Measurements from ENCODE around the gene SLC10A7. TPM values are rescaled to one million over a fixed set of nuclear protein-coding genes. Genes with fewer than 3 reads are reported as not detected.

SLC10A7 gene
- total RNA-seq, 8 experiments from 2014 or later: 4.8 to 11.6 (median 9.3) TPM

DNA sequence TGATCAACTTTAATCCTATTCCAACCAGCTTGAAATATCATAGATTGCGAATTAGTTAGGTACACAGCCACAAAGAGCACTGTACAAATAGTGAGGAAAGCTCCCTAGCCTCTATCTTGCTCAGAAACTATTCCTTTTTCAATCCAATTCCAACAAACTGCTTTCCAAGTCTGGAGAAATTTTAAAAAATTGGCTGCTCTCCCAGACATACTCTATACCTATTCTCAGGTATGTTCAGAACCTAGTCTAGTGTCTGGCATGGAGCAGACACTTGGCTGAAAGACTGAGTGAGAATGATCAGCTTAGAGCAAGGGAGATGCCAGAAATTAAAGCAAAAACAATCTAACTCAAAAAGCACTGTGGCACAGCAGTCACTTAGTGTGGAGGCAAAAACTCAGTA lies 105.9 kb downstream of the SLC10A7 start:
- in situ Hi-C loops (cut with MboI; ENCODE audit: low pct_unique_long_range_greater_than_20kb in 2 of 9, low sequenced_read_pairs in 9 of 9, unreplicated experiment in 9 of 9): no loop called here
- WGBS, 10 experiments: 57 to 100% (median 100%) methylated on average over 1 of the region's 1 CpG; no CpG with 5 or more reads in 2 of the 10 experiments
- Histone ChIP-seq H3K27ac (no peak overlapping the region), H3K4me3 (no peak overlapping the region), H3K4me1 (replicated peaks in 1 of 2) (peaks cover 5 to 22% of the 10 kb centered on the region in 2 donors)
- ATAC-seq (replicated peaks in 6 of 8): no peak

DNA sequence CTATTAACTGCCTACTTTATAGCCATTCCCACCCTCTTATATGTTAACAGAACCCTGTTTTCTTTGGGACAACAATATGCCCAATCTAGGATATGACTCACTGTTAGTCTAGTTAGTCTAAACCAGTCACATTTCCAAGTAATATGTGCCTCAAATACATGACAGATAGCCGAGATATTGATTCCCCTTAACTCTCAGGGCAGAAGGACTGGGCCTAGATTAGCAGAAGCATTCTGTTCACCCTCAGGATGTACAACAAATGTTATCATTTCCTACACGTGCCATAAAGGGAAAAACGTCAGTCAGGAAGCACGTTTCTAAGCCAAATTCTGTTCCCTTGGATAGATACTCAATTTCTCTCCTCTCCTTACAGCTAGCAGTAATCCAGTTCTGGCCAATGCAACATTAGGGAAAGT lies 114.1 kb downstream of the SLC10A7 start:
- 56 to 100% (median 83%) methylated on average over 1 to 4 of the region's 4 CpGs; no CpG with 5 or more reads in 3 of the 10 experiments for WGBS, 10 experiments
- Histone ChIP-seq H3K27ac (no peak overlapping the region), H3K4me3 (no peak overlapping the region), H3K4me1 (replicated peaks in 1 of 2) (no peaks in the 10 kb centered on the region)
- in situ Hi-C loops (cut with MboI; ENCODE audit: low pct_unique_long_range_greater_than_20kb in 2 of 9, low sequenced_read_pairs in 9 of 9, unreplicated experiment in 9 of 9): no loop called here
- ATAC-seq (replicated peaks in 6 of 8): peak in 1 of 8 experiments; percentile 31

DNA sequence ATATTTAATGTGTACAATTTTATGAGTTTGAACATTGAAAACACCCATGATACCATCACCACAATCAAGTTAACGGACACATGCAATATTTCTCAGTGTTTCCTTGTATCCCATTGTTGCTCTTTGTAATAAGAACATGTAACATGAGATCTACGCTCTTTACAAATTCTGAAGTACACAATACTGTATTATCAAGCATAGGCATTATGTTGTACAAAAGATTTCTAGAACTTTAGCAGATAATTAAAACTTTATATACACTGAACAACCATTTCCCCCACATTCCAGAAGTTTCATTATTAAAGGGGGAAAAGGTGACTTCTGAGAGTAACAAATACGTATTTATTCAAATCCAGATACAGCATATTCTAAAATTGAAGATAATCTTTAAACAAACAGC lies 114.5 kb downstream of the SLC10A7 start:
- Histone ChIP-seq H3K4me3 (no peak overlapping the region), H3K27ac (no peak overlapping the region), H3K4me1 (replicated peaks in 1 of 2) (no peaks in the 10 kb centered on the region)
- ATAC-seq (replicated peaks in 6 of 8): no peak
- whole genome bisulfite sequencing, 10 experiments: 83 to 100% (median 92%) methylated on average over 1 to 3 of the region's 3 CpGs; no CpG with 5 or more reads in 1 of the 10 experiments
- in situ Hi-C loops (cut with MboI; ENCODE audit: low pct_unique_long_range_greater_than_20kb in 2 of 9, low sequenced_read_pairs in 9 of 9, unreplicated experiment in 9 of 9): no loop called here

DNA sequence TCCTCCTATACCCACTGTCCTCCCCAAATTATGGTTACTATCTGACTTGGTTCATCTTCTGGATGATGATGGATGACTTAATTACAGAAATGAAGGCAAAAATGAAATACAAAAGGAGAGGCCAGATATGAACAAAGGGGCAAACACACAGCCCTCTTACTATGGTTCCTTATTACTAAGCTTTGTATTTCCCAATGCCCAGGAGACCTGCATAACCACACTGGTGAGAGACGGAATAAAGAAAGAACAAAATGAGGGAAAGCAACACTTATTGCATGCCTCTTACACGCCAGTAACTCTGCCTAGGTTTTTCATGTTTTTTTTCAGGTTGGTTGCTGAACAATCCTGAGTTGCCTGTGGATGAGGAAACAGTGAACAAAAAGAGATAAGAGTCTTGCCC lies 120.5 kb downstream of the SLC10A7 start:
- in situ Hi-C loops (cut with MboI; ENCODE audit: low pct_unique_long_range_greater_than_20kb in 2 of 9, low sequenced_read_pairs in 9 of 9, unreplicated experiment in 9 of 9): no loop called here
- 75 to 100% (median 90%) methylated on average over 1 to 2 of the region's 2 CpGs; no CpG with 5 or more reads in 2 of the 10 experiments for WGBS, 10 experiments
- ATAC-seq (replicated peaks in 6 of 8): no peak
- Histone ChIP-seq H3K27ac (no peak overlapping the region), H3K4me1 (replicated peaks in 1 of 2) (no peaks in the 10 kb centered on the region), H3K4me3 (no peak overlapping the region)

DNA sequence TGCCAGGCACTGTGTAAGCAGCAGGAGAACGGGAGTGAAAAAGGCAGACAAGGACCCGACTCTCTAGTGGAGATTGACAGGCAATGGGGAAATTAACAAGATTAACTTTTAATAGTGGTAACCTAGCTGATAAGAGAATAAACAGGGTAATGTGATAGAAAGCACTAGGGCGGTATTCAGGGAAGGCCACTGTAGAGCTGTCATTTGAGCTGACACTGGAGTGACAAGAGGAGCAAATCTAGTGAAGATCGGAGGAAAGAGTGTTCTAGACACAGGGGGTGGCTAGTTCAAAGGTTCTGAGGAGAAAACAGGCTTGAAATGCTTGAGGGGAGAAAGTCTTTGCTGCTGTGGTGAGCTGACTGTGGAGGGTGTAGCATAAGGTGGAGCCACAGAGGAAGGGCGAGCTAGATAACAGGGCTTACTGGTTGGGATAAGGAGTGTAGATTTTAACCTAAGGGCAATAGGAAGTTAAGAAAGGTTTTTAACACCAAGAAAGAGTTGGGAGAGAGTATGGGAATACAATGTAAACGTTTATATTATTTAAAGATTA lies 122.8 kb downstream of the SLC10A7 start:
- no peak overlapping the region for H3K27ac ChIP-seq
- in situ Hi-C loops (cut with MboI; ENCODE audit: low pct_unique_long_range_greater_than_20kb in 2 of 9, low sequenced_read_pairs in 9 of 9, unreplicated experiment in 9 of 9): no loop called here
- 40 to 74% (median 66%) methylated on average over 1 to 6 of the region's 6 CpGs for WGBS, 10 experiments
- ATAC-seq (replicated peaks in 6 of 8): no peak
- no peaks in the 10 kb centered on the region for H3K4me1 ChIP-seq (replicated peaks in 1 of 2)
- H3K4me3 ChIP-seq: no peak overlapping the region

DNA sequence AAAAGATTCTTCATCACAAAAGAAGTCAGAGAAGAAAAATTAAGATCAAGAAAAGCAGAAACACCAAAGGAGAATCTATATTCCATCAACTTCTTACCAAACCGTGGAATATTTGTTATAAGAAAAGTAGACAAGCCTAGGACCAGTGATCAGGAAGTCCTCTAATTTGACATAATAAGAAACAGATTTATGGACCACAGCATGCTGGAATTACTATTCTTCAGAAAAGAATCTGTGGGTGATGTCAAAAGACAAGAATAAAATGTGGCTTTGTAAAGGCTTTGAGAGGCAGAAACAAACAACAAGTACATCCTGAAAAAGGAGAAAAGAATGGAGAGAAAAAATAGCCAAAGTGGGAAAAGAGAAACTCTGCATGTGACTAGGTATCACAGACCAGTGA lies 123.3 kb downstream of the SLC10A7 start:
- Histone ChIP-seq H3K4me1 (replicated peaks in 1 of 2) (no peaks in the 10 kb centered on the region), H3K27ac (no peak overlapping the region), H3K4me3 (no peak overlapping the region)
- no peak for ATAC-seq (replicated peaks in 6 of 8)
- in situ Hi-C loops (cut with MboI; ENCODE audit: low pct_unique_long_range_greater_than_20kb in 2 of 9, low sequenced_read_pairs in 9 of 9, unreplicated experiment in 9 of 9): no loop called here
- 0 to 100% (median 73%) methylated on average over 1 of the region's 1 CpG; no CpG with 5 or more reads in 2 of the 10 experiments for WGBS, 10 experiments

DNA sequence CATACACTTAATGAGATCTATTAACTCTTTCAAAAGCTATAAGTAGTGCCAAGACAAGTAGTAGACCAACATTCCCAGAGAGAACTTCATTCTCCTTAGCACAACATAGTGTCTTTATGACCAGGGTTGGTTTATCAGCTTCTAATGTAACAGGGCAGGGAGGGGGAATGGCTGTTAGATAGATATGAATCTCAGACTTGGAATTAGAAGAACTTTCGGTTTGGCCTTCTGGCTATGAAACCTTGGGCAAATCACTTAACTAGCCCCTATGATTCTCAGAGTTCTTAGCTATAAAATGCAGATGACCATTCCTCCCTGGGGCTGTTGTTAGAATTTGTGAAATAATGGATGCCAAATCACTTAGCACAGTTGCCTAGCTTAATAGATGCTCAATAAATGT lies 132.2 kb downstream of the SLC10A7 start:
- WGBS, 10 experiments: 60 to 100% (median 100%) methylated on average over 1 of the region's 1 CpG; no CpG with 5 or more reads in 5 of the 10 experiments
- no peak for ATAC-seq (replicated peaks in 6 of 8)
- Histone ChIP-seq H3K4me1 (replicated peaks in 1 of 2) (no peaks in the 10 kb centered on the region), H3K4me3 (no peak overlapping the region), H3K27ac (no peak overlapping the region)
- in situ Hi-C loops (cut with MboI; ENCODE audit: low pct_unique_long_range_greater_than_20kb in 2 of 9, low sequenced_read_pairs in 9 of 9, unreplicated experiment in 9 of 9): no loop called here

DNA sequence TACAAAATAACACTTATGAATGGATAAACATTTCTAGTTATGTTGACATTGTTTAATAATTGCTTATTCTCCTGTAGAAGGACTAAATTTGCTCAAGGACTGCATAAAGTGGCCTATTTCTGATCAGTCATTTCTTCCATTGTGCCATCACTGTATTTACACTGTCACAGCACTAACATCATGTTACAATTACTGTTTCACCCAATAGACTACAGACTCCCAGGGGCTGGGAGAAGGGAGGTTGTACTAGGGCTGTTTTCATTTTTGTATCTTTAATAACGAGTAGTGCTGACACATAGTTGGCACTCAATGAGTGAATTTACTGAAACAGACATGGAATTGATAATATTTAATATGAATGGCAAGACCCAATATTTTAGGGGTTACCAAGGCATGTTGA lies 139.5 kb downstream of the SLC10A7 start:
- Histone ChIP-seq H3K4me3 (no peak overlapping the region), H3K4me1 (replicated peaks in 1 of 2) (peaks cover 14 to 15% of the 10 kb centered on the region in 2 donors), H3K27ac (no peak overlapping the region)
- ATAC-seq (replicated peaks in 6 of 8): no peak
- in situ Hi-C loops (cut with MboI; ENCODE audit: low pct_unique_long_range_greater_than_20kb in 2 of 9, low sequenced_read_pairs in 9 of 9, unreplicated experiment in 9 of 9): no loop called here
- 0 to 100% (median 80%) methylated on average over 1 of the region's 1 CpG; no CpG with 5 or more reads in 4 of the 10 experiments for WGBS, 10 experiments

DNA sequence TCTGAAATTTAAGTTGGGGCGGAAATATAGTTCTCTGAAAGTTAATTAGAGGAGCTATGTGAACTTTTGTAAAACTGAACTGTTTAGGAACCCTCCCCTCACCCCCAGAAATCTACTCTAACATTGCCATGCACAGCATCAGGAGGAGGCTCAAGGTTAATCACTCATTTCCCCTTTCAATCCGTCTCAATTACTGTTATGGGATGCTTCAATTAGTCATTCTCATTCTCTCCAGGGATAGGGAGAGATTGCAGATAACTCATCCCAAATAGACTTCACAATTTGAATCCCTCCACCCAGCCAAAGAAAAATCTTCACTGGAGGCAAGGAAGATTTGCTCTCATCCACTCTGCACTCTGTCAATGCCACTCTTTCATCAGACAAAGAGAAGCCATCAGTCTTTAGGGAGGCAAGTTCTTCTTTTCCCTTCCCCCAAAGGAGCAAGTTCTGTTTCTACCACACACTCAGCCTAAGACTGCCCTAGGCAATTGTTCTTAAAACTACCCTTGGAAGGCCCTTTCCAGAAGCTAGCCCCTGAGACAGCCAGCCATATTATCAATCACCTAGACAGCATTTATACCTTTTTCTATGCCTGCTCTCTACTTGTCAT lies 140.4 kb downstream of the SLC10A7 start:
- peak in 4 of 8 experiments; percentile 10 to 44 (median 32) for ATAC-seq (replicated peaks in 6 of 8)
- Histone ChIP-seq H3K27ac (no peak overlapping the region), H3K4me1 (replicated peaks in 1 of 2) (peaks cover 14 to 15% of the 10 kb centered on the region in 2 donors), H3K4me3 (no peak overlapping the region)
- WGBS, 10 experiments: 22 to 100% (median 49%) methylated on average over 1 to 2 of the region's 2 CpGs; no CpG with 5 or more reads in 4 of the 10 experiments
- in situ Hi-C loops (cut with MboI; ENCODE audit: low pct_unique_long_range_greater_than_20kb in 2 of 9, low sequenced_read_pairs in 9 of 9, unreplicated experiment in 9 of 9): no loop called here

DNA sequence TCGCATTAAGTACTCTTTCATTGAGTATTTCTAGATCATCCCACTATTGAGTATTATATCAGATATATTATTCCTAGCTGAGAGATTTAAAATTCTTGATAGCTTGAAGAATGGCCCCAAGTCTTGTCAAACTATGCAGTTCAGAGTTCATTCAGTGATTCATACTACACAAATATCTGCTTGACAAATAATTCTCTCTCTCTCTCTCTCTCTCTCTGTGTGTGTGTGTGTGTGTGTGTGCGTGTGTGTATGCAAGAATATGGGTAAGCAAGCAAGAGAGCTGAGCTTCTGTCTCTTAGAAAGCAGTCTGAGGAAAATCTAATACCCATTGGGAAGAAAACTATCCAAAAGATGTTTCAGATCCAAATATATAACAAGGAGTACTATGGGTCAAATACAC lies 142.0 kb downstream of the SLC10A7 start:
- WGBS, 10 experiments: 83 to 100% (median 100%) methylated on average over 1 to 2 of the region's 2 CpGs; no CpG with 5 or more reads in 2 of the 10 experiments
- no peak for ATAC-seq (replicated peaks in 6 of 8)
- peaks cover 14 to 15% of the 10 kb centered on the region in 2 donors for H3K4me1 ChIP-seq (replicated peaks in 1 of 2)
- in situ Hi-C loops (cut with MboI; ENCODE audit: low pct_unique_long_range_greater_than_20kb in 2 of 9, low sequenced_read_pairs in 9 of 9, unreplicated experiment in 9 of 9): no loop called here
- no peak overlapping the region for H3K4me3 ChIP-seq
- H3K27ac ChIP-seq: no peak overlapping the region

DNA sequence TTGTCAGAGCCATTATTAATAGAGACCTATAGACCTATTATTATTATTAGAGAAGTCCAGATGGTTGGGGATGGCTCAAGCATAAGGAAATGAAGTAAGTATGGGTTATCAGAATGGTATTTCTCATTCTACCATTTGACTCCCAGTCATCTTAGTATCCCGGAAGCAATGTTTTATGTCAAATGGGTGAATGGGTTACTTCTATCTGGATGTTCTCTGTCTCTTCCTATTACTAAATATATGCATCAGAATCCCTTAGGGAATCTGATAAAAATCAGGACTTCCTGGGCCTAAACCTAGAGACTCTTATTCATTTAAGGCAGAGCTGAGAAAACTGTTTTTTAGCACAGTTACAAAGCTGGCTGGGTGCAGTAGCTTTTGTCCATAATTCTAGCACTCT lies 149.9 kb downstream of the SLC10A7 start:
- WGBS, 10 experiments: 100% methylated on average over 1 of the region's 1 CpG; no CpG with 5 or more reads in 4 of the 10 experiments
- Histone ChIP-seq H3K4me3 (no peak overlapping the region), H3K27ac (no peak overlapping the region), H3K4me1 (replicated peaks in 1 of 2) (peaks cover 6 to 10% of the 10 kb centered on the region in 2 donors)
- no peak for ATAC-seq (replicated peaks in 6 of 8)
- in situ Hi-C loops (cut with MboI; ENCODE audit: low pct_unique_long_range_greater_than_20kb in 2 of 9, low sequenced_read_pairs in 9 of 9, unreplicated experiment in 9 of 9): no loop called here

DNA sequence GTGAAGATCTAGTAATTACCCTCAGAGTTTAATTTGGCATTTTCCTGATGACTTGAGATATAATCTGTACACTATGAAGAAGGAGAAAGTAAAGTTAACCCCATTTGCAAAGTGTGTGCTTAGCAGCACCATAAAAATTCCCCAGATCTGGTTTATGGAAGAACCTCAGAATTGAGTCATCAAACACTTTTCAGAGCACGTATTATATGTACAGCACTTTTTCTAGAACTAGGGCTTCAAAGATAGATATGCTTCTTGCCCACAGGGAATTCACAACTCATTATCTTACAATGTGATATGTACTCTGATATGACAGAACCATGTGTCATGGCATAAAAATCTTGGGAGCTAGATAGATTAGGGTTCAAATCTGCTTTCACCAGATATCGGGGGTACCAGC lies 150.9 kb downstream of the SLC10A7 start:
- Histone ChIP-seq H3K4me3 (no peak overlapping the region), H3K27ac (no peak overlapping the region), H3K4me1 (replicated peaks in 1 of 2) (peaks cover 6 to 10% of the 10 kb centered on the region in 2 donors)
- 36 to 100% (median 90%) methylated on average over 1 to 2 of the region's 2 CpGs; no CpG with 5 or more reads in 1 of the 10 experiments for WGBS, 10 experiments
- in situ Hi-C loops (cut with MboI; ENCODE audit: low pct_unique_long_range_greater_than_20kb in 2 of 9, low sequenced_read_pairs in 9 of 9, unreplicated experiment in 9 of 9): no loop called here
- ATAC-seq (replicated peaks in 6 of 8): no peak

DNA sequence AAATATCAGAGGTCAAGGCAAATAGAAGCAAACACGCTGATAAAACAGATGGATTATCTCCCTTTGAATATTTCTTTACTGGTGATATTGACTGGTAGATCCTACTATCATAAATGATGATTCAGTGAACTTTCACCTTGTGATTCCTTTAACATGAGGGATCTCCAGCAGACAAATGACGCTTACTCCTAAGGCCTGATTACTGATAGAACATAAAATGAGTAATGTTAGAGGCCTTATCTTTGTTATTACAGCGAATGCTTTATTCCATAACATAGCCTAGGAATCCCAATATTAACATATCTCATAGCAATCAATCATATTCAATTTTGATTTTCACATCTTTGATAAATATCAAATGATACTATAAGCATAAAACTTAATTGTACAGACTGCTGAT lies 152.3 kb downstream of the SLC10A7 start:
- in situ Hi-C loops (cut with MboI; ENCODE audit: low pct_unique_long_range_greater_than_20kb in 2 of 9, low sequenced_read_pairs in 9 of 9, unreplicated experiment in 9 of 9): no loop called here

DNA sequence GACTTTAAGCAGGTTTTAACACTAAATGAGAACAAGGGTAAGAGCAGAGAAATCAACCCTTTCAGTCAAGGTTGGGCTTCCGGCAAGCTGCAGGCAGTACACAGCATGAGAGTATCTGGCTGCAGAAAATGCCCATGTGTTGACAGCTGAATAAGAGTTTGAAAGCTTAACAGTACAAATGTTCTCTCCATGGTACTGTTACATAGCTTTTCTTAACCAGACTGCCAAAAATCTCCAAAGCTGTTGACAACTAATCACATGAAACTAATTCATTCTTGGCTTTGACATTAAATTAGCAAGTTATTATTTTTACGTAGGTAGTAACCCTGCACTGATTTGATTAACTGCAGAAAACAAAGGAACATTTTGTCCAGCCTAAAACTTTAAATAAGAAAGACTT lies 153.5 kb downstream of the SLC10A7 start:
- 19 to 80% (median 43%) methylated on average over 1 to 2 of the region's 2 CpGs for WGBS, 10 experiments
- Histone ChIP-seq H3K4me3 (no peak overlapping the region), H3K27ac (no peak overlapping the region), H3K4me1 (replicated peaks in 1 of 2) (peaks cover 6 to 10% of the 10 kb centered on the region in 2 donors)
- in situ Hi-C loops (cut with MboI; ENCODE audit: low pct_unique_long_range_greater_than_20kb in 2 of 9, low sequenced_read_pairs in 9 of 9, unreplicated experiment in 9 of 9): no loop called here
- peak in 7 of 8 experiments; percentile 37 to 94 (median 65) for ATAC-seq (replicated peaks in 6 of 8)

More for the DNA sequence above, 152.3 kb downstream of the SLC10A7 start:
- Histone ChIP-seq H3K4me3 (no peak overlapping the region), H3K27ac (no peak overlapping the region), H3K4me1 (replicated peaks in 1 of 2) (peaks cover 6 to 10% of the 10 kb centered on the region in 2 donors)
- WGBS, 10 experiments: 86 to 100% (median 96%) methylated on average over 1 to 3 of the region's 3 CpGs
- ATAC-seq (replicated peaks in 6 of 8): no peak
